ENCODE results near the gene RANBP10.

RANBP10 gene

GRCh38 chr16:67848118-67848517 lies 41.8 kb upstream of the RANBP10 start:
- H3K4me1 ChIP-seq (ENCODE audit: insufficient read depth, low read length, poor library complexity, severe bottlenecking), result peaks cover 41% of the 10 kb centered on the region
- no peak overlapping the region for H2AFZ ChIP-seq (ENCODE audit: low read length)
- no peak for TF ChIP-seq EZH2phosphoT487 (IDR thresholded peaks at IDR 0.05; ENCODE audit: borderline replicate concordance)
- TF ChIP-seq, protein P1, sequence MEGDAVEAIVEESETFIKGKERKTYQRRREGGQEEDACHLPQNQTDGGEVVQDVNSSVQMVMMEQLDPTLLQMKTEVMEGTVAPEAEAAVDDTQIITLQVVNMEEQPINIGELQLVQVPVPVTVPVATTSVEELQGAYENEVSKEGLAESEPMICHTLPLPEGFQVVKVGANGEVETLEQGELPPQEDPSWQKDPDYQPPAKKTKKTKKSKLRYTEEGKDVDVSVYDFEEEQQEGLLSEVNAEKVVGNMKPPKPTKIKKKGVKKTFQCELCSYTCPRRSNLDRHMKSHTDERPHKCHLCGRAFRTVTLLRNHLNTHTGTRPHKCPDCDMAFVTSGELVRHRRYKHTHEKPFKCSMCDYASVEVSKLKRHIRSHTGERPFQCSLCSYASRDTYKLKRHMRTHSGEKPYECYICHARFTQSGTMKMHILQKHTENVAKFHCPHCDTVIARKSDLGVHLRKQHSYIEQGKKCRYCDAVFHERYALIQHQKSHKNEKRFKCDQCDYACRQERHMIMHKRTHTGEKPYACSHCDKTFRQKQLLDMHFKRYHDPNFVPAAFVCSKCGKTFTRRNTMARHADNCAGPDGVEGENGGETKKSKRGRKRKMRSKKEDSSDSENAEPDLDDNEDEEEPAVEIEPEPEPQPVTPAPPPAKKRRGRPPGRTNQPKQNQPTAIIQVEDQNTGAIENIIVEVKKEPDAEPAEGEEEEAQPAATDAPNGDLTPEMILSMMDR (conservative IDR thresholded peaks at IDR 0.05; ENCODE audit: low read length), result no peak
- H3F3A ChIP-seq (ENCODE audit: low read depth), result no peaks in the 10 kb centered on the region
- H3K27me3 ChIP-seq (ENCODE audit: insufficient read depth, low read length, poor library complexity, severe bottlenecking), result peaks cover 4% of the 10 kb centered on the region
- peak overlapping the region; percentile 96 for H3K4me2 ChIP-seq (ENCODE audit: low read depth, low read length, poor library complexity, severe bottlenecking)
- H3K4me3 ChIP-seq (ENCODE audit: low read length, poor library complexity, severe bottlenecking), result peak overlapping the region; percentile 84
- no peaks in the 10 kb centered on the region for H3K36me3 ChIP-seq (ENCODE audit: insufficient read depth, low read length)
- no peaks in the 10 kb centered on the region for H3K9me3 ChIP-seq (ENCODE audit: insufficient read depth, low read depth, low read length)
- peaks cover 88% of the 10 kb centered on the region for H3K79me2 ChIP-seq (ENCODE audit: insufficient read depth, low read length)
- no peaks in the 10 kb centered on the region for H3K9me2 ChIP-seq (replicated peaks; ENCODE audit: low read depth, low read length)
- peak overlapping the region; percentile 87 for H3K9ac ChIP-seq (ENCODE audit: low read depth, low read length, poor library complexity, severe bottlenecking)
- peaks cover 35% of the 10 kb centered on the region for H4K20me1 ChIP-seq (ENCODE audit: insufficient read depth, low read length, poor library complexity, severe bottlenecking)

- peaks cover 4% of the 10 kb centered on the region for H3K27me3 ChIP-seq (ENCODE audit: insufficient read depth, low read length, poor library complexity, severe bottlenecking)
- H3K9me2 ChIP-seq (replicated peaks; ENCODE audit: low read depth, low read length), result no peaks in the 10 kb centered on the region
- peak within 1 kb of the TSS; percentile 84 for H3K4me3 ChIP-seq (ENCODE audit: low read length, poor library complexity, severe bottlenecking)
- TF ChIP-seq, protein P1 (conservative IDR thresholded peaks at IDR 0.05; ENCODE audit: low read length), result no peak
- no peak for TF ChIP-seq EZH2phosphoT487 (IDR thresholded peaks at IDR 0.05; ENCODE audit: borderline replicate concordance)
- peak within 1 kb of the TSS; percentile 96 for H3K4me2 ChIP-seq (ENCODE audit: low read depth, low read length, poor library complexity, severe bottlenecking)
- H3K36me3 ChIP-seq (ENCODE audit: insufficient read depth, low read length), result no peaks in the 10 kb centered on the region
- peaks cover 41% of the 10 kb centered on the region for H3K4me1 ChIP-seq (ENCODE audit: insufficient read depth, low read length, poor library complexity, severe bottlenecking)
- H3K9me3 ChIP-seq (ENCODE audit: insufficient read depth, low read depth, low read length), result no peaks in the 10 kb centered on the region
- H3K79me2 ChIP-seq (ENCODE audit: insufficient read depth, low read length), result peaks cover 89% of the 10 kb centered on the region
- peak within 1 kb of the TSS; percentile 62 for H2AFZ ChIP-seq (ENCODE audit: low read length)
- peaks cover 35% of the 10 kb centered on the region for H4K20me1 ChIP-seq (ENCODE audit: insufficient read depth, low read length, poor library complexity, severe bottlenecking)
- H3F3A ChIP-seq (ENCODE audit: low read depth), result no peaks in the 10 kb centered on the region
- peak within 1 kb of the TSS; percentile 87 for H3K9ac ChIP-seq (ENCODE audit: low read depth, low read length, poor library complexity, severe bottlenecking)
Measured at GRCh38 chr16:67847064-67847861, 40.9 kb upstream of the RANBP10 start, which contains the start of gene CENPT. CENPT (minus strand) TSS chr16:67847693; CDS start chr16:67833859, 13,834 bp downstream.

DNA sequence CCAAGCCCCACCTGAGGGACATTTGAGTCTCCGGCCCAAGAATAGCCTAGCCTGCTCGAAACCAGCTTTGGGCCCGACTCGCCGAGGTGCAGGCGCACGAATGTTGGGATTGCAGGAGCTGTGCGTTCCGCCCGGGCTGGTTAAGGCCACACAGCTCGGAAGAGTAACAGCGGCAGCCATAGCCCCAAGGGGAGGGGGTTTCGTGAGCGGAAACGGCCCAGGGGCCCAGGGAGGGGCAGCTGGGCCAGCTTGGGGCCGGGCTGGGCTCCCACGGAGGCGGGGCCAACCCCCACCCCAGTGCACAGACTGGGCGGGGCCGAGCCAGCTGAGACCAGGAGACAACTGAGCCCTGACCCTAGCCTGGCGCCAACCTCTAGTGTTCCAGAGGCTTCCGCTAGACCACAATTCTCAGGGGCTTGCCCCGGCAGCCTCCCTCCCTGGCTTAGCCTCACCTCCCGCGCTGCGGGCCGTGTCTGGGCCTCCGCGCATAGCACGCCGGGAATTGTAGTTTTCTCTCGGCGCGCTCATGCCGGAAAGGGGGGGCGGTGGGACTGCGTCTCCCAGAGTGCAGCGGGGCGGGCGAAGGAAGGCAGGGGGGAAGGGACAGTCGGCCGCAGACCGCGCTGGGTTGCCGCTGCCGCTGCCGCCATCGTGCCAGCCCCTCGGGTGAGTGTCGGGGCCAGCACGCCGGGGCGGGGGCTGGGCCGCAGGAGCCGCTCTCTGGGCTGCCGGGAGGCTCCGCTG lies 40.1 kb upstream of the RANBP10 start, which contains the start of gene NUTF2:
Gene NUTF2 (plus strand): TSS at position 614 of the 744 bp plus-strand sequence. CDS start 18,198 bp downstream, outside the sequence.
- peaks cover 81% of the 10 kb centered on the region for H3K79me2 ChIP-seq (ENCODE audit: insufficient read depth, low read length)
- no peaks in the 10 kb centered on the region for H3F3A ChIP-seq (ENCODE audit: low read depth)
- peaks cover 43% of the 10 kb centered on the region for H3K4me1 ChIP-seq (ENCODE audit: insufficient read depth, low read length, poor library complexity, severe bottlenecking)
- H3K4me3 ChIP-seq (ENCODE audit: low read length, poor library complexity, severe bottlenecking), result peak within 1 kb of the TSS; percentile 84
- no peaks in the 10 kb centered on the region for H3K9me2 ChIP-seq (replicated peaks; ENCODE audit: low read depth, low read length)
- TF ChIP-seq EZH2phosphoT487 (IDR thresholded peaks at IDR 0.05; ENCODE audit: borderline replicate concordance), result no peak
- TF ChIP-seq, protein P1 (conservative IDR thresholded peaks at IDR 0.05; ENCODE audit: low read length), result no peak
- H3K9me3 ChIP-seq (ENCODE audit: insufficient read depth, low read depth, low read length), result no peaks in the 10 kb centered on the region
- no peaks in the 10 kb centered on the region for H3K36me3 ChIP-seq (ENCODE audit: insufficient read depth, low read length)
- peak within 1 kb of the TSS; percentile 62 for H2AFZ ChIP-seq (ENCODE audit: low read length)
- H3K4me2 ChIP-seq (ENCODE audit: low read depth, low read length, poor library complexity, severe bottlenecking), result peak within 1 kb of the TSS; percentile 96
- peak within 1 kb of the TSS; percentile 87 for H3K9ac ChIP-seq (ENCODE audit: low read depth, low read length, poor library complexity, severe bottlenecking)
- peaks cover 32% of the 10 kb centered on the region for H4K20me1 ChIP-seq (ENCODE audit: insufficient read depth, low read length, poor library complexity, severe bottlenecking)
- H3K27me3 ChIP-seq (ENCODE audit: insufficient read depth, low read length, poor library complexity, severe bottlenecking), result peaks cover 4% of the 10 kb centered on the region

Data from Loucy (cell line).